ENCODE results near the gene DRD2.

Gene DRD2

GRCh38 chr11:113417428-113417827 lies 57.8 kb downstream of the DRD2 start:
- no peaks in the 10 kb centered on the region for H3K9me3 ChIP-seq (ENCODE audit: control insufficient read depth, low read length)
- TF ChIP-seq, protein P1, sequence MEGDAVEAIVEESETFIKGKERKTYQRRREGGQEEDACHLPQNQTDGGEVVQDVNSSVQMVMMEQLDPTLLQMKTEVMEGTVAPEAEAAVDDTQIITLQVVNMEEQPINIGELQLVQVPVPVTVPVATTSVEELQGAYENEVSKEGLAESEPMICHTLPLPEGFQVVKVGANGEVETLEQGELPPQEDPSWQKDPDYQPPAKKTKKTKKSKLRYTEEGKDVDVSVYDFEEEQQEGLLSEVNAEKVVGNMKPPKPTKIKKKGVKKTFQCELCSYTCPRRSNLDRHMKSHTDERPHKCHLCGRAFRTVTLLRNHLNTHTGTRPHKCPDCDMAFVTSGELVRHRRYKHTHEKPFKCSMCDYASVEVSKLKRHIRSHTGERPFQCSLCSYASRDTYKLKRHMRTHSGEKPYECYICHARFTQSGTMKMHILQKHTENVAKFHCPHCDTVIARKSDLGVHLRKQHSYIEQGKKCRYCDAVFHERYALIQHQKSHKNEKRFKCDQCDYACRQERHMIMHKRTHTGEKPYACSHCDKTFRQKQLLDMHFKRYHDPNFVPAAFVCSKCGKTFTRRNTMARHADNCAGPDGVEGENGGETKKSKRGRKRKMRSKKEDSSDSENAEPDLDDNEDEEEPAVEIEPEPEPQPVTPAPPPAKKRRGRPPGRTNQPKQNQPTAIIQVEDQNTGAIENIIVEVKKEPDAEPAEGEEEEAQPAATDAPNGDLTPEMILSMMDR (IDR thresholded peaks at IDR 0.05): no peak
- H3K27ac ChIP-seq: no peak overlapping the region
- no peak overlapping the region for H3K4me2 ChIP-seq (ENCODE audit: low read length)
- no peaks in the 10 kb centered on the region for H3K27me3 ChIP-seq (ENCODE audit: control insufficient read depth, insufficient read depth, low read length)
- H3K4me1 ChIP-seq: no peaks in the 10 kb centered on the region
- no peaks in the 10 kb centered on the region for H3K36me3 ChIP-seq (ENCODE audit: control insufficient read depth, insufficient read depth, low read length)
- H3K4me3 ChIP-seq (ENCODE audit: low read depth, low read length): no peak overlapping the region
- no peaks in the 10 kb centered on the region for H3K79me2 ChIP-seq
- no peak overlapping the region for H3K9ac ChIP-seq
- H2AFZ ChIP-seq: no peak overlapping the region

- Histone ChIP-seq H3K4me2 (ENCODE audit: low read length) (no peak overlapping the region), H3K27me3 (ENCODE audit: control insufficient read depth, insufficient read depth, low read length) (no peaks in the 10 kb centered on the region), H3K9ac (no peak overlapping the region), H2AFZ (no peak overlapping the region), H3K4me3 (ENCODE audit: low read depth, low read length) (no peak overlapping the region), H3K4me1 (no peaks in the 10 kb centered on the region), H3K9me3 (ENCODE audit: control insufficient read depth, low read length) (no peaks in the 10 kb centered on the region), H3K27ac (no peak overlapping the region), H3K36me3 (ENCODE audit: control insufficient read depth, insufficient read depth, low read length) (no peaks in the 10 kb centered on the region), H3K79me2 (no peaks in the 10 kb centered on the region)
- TF ChIP-seq, protein P1 (IDR thresholded peaks at IDR 0.05): no peak
These were observed 59.9 kb downstream of the DRD2 start for GRCh38 chr11:113415343-113415742.

DNA sequence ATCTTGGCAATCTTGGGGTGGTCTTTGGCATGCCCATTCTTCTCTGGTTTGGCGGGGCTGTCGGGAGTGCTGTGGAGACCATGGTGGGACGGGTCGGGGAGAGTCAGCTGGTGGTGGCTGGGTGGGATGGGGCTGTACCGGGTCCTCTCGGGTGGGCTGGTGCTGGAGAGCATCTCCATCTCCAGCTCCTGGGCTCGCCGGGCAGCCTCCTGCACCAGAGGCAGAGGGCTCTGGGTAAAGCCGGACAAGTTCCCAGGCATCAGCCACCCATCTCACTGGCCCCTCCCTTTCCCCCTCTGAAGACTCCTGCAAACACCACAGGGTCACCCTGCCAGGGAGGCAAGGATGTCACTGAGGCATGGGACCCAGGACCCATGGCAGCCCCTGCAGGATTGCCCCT lies 62.5 kb downstream of the DRD2 start:
- H2AFZ ChIP-seq: no peak overlapping the region
- TF ChIP-seq, protein P1 (IDR thresholded peaks at IDR 0.05): no peak
- no peaks in the 10 kb centered on the region for H3K4me1 ChIP-seq

GRCh38 chr11:113411536-113411935 lies 63.7 kb downstream of the DRD2 start:
- Histone ChIP-seq H3K36me3 (ENCODE audit: control insufficient read depth, insufficient read depth, low read length) (no peaks in the 10 kb centered on the region), H2AFZ (no peak overlapping the region), H3K27ac (no peak overlapping the region), H3K4me2 (ENCODE audit: low read length) (no peak overlapping the region), H3K9me3 (ENCODE audit: control insufficient read depth, low read length) (no peaks in the 10 kb centered on the region), H3K79me2 (no peaks in the 10 kb centered on the region), H3K27me3 (ENCODE audit: control insufficient read depth, insufficient read depth, low read length) (no peaks in the 10 kb centered on the region), H3K4me3 (ENCODE audit: low read depth, low read length) (no peak overlapping the region), H3K9ac (no peak overlapping the region), H3K4me1 (no peaks in the 10 kb centered on the region)
- TF ChIP-seq, protein P1 (IDR thresholded peaks at IDR 0.05): no peak

More for the DNA sequence above, 62.5 kb downstream of the DRD2 start:
- H3K4me2 ChIP-seq (ENCODE audit: low read length): no peak overlapping the region
- H3K9me3 ChIP-seq (ENCODE audit: control insufficient read depth, low read length): no peaks in the 10 kb centered on the region
- H3K36me3 ChIP-seq (ENCODE audit: control insufficient read depth, insufficient read depth, low read length): no peaks in the 10 kb centered on the region
- H3K27ac ChIP-seq: no peak overlapping the region
- H3K79me2 ChIP-seq: no peaks in the 10 kb centered on the region
- no peak overlapping the region for H3K4me3 ChIP-seq (ENCODE audit: low read depth, low read length)
- H3K9ac ChIP-seq: no peak overlapping the region
- H3K27me3 ChIP-seq (ENCODE audit: control insufficient read depth, insufficient read depth, low read length): no peaks in the 10 kb centered on the region

- Histone ChIP-seq H3K27me3 (ENCODE audit: control insufficient read depth, insufficient read depth, low read length) (no peaks in the 10 kb centered on the region), H3K9me3 (ENCODE audit: control insufficient read depth, low read length) (no peaks in the 10 kb centered on the region), H2AFZ (no peak overlapping the region), H3K79me2 (no peaks in the 10 kb centered on the region), H3K9ac (no peak overlapping the region), H3K27ac (no peak overlapping the region), H3K4me2 (ENCODE audit: low read length) (no peak overlapping the region), H3K36me3 (ENCODE audit: control insufficient read depth, insufficient read depth, low read length) (no peaks in the 10 kb centered on the region), H3K4me3 (ENCODE audit: low read depth, low read length) (no peak overlapping the region), H3K4me1 (no peaks in the 10 kb centered on the region)
- TF ChIP-seq, protein P1 (IDR thresholded peaks at IDR 0.05): no peak
These were observed 64.6 kb downstream of the DRD2 start for GRCh38 chr11:113410414-113411135.
